Measurements from ENCODE around the gene NAXE. TPM values are rescaled to one million over a fixed set of nuclear protein-coding genes. Genes with fewer than 3 reads are reported as not detected.

NAXE gene
- polyA plus RNA-seq, 1 donor from 2014 or later, result 95.7 TPM

DNA sequence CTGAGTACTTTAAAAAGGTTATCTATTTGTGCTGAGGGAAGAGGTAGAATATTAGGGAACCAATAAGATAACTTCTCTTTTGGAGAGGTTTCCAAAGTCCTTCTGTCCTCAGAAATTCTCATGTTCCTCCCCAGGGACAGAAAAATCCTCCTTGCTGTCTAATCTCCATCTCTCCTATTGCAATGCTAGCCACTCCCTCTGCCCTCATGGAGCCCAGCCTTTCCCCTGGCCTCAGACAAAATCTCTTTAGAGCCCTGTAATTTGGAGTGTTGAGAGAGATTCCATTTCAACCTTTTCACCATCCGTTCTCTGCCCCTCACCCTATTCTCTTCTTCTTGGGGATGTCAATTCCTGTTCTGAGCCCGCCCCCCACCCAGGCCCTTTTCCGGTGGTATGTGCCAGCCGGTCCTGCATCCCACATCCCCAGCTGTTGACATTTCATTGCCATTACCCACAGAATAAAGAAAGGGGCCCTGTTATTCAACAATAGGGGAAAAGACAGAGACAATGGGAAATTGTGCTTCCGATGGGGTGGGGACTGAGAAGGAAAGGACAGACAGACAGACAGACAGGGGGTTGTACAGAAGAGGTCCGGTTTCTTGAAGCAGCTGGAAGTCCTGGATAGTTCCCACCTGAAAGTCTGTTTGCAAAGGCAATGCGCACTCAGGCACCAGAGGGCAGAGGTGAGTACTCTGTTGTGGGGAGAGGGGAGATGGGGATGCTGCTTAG lies 27.4 kb downstream of the NAXE start, which contains the start of gene HAPLN2:
Gene HAPLN2, plus strand, starts transcription at position 563 of the 729 bp plus-strand sequence. CDS start 4,076 bp downstream, outside the sequence.
- H2AFZ ChIP-seq (ENCODE audit: low read depth, low read length), result no peak within 1 kb of the TSS
- H3K9me3 ChIP-seq (ENCODE audit: low read length), result no peaks in the 10 kb centered on the region
- no peaks in the 10 kb centered on the region for H3K36me3 ChIP-seq (ENCODE audit: insufficient read depth, low read length)
- peaks cover 47% of the 10 kb centered on the region for H3K27me3 ChIP-seq (ENCODE audit: insufficient read depth, low read depth, low read length)
- H3F3A ChIP-seq (ENCODE audit: insufficient read depth, low read length, poor library complexity, severe bottlenecking), result no peaks in the 10 kb centered on the region
- TF ChIP-seq REST (IDR thresholded peaks at IDR 0.05; ENCODE audit: borderline replicate concordance) (no peak), POLR2AphosphoS5 (IDR thresholded peaks at IDR 0.05) (no peak), RAD21 (conservative IDR thresholded peaks at IDR 0.05) (peak; percentile 34), MXI1 (conservative IDR thresholded peaks at IDR 0.05; ENCODE audit: poor library complexity, severe bottlenecking) (no peak), TAF1 (IDR thresholded peaks at IDR 0.05; ENCODE audit: low read depth) (no peak), EP300 (conservative IDR thresholded peaks at IDR 0.05; ENCODE audit: poor library complexity, severe bottlenecking) (no peak), SMC3 (conservative IDR thresholded peaks at IDR 0.05; ENCODE audit: poor library complexity) (peak; percentile 63), EZH2 (IDR thresholded peaks at IDR 0.05; ENCODE audit: borderline replicate concordance, insufficient read depth, low read length, poor library complexity, severe bottlenecking) (no peak)
- TF ChIP-seq, protein P1, sequence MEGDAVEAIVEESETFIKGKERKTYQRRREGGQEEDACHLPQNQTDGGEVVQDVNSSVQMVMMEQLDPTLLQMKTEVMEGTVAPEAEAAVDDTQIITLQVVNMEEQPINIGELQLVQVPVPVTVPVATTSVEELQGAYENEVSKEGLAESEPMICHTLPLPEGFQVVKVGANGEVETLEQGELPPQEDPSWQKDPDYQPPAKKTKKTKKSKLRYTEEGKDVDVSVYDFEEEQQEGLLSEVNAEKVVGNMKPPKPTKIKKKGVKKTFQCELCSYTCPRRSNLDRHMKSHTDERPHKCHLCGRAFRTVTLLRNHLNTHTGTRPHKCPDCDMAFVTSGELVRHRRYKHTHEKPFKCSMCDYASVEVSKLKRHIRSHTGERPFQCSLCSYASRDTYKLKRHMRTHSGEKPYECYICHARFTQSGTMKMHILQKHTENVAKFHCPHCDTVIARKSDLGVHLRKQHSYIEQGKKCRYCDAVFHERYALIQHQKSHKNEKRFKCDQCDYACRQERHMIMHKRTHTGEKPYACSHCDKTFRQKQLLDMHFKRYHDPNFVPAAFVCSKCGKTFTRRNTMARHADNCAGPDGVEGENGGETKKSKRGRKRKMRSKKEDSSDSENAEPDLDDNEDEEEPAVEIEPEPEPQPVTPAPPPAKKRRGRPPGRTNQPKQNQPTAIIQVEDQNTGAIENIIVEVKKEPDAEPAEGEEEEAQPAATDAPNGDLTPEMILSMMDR (IDR thresholded peaks at IDR 0.05; ENCODE audit: poor library complexity, severe bottlenecking), result peak; percentile 61
- no peak within 1 kb of the TSS for H3K4me3 ChIP-seq (ENCODE audit: low read length)
- H3K9me2 ChIP-seq (ENCODE audit: insufficient read depth, low read length), result no peaks in the 10 kb centered on the region
- H3K27ac ChIP-seq (ENCODE audit: low read length), result no peak within 1 kb of the TSS
- no peaks in the 10 kb centered on the region for H3K79me2 ChIP-seq (replicated peaks; ENCODE audit: insufficient read depth, low read length)
- no peak within 1 kb of the TSS for H3K4me2 ChIP-seq (ENCODE audit: low read length)
- H4K20me1 ChIP-seq (ENCODE audit: insufficient read depth), result no peaks in the 10 kb centered on the region
- H3K9ac ChIP-seq (ENCODE audit: low read length), result no peak within 1 kb of the TSS

DNA sequence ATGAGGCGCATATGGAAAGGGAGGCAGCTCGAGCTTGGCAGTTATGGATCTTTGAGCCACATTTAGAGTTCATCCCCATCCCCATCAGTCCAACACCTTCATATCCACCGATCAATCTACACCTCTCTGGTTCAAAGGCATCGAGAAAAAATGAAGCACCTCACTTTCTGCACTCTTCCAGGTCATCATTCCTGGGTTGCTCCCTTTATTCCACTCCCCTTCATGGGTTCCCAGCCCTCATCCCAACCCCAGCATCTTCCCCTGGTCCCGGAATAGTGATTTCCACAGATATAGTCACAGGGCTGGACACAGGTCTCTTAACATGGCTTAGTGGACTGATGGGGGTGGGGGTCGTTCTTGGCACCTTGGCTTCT lies 28.0 kb downstream of the NAXE start:
- TF ChIP-seq SMC3 (conservative IDR thresholded peaks at IDR 0.05; ENCODE audit: poor library complexity), result no peak
- TF ChIP-seq, protein P1 (IDR thresholded peaks at IDR 0.05; ENCODE audit: poor library complexity, severe bottlenecking), result peak; percentile 5
- TF ChIP-seq EP300 (conservative IDR thresholded peaks at IDR 0.05; ENCODE audit: poor library complexity, severe bottlenecking), result no peak
- no peak for TF ChIP-seq TAF1 (IDR thresholded peaks at IDR 0.05; ENCODE audit: low read depth)
- TF ChIP-seq RAD21 (conservative IDR thresholded peaks at IDR 0.05), result no peak
- no peak for TF ChIP-seq MXI1 (conservative IDR thresholded peaks at IDR 0.05; ENCODE audit: poor library complexity, severe bottlenecking)
- no peak for TF ChIP-seq POLR2AphosphoS5 (IDR thresholded peaks at IDR 0.05)
- no peaks in the 10 kb centered on the region for H3F3A ChIP-seq (ENCODE audit: insufficient read depth, low read length, poor library complexity, severe bottlenecking)
- no peak overlapping the region for H2AFZ ChIP-seq (ENCODE audit: low read depth, low read length)
- no peaks in the 10 kb centered on the region for H3K79me2 ChIP-seq (replicated peaks; ENCODE audit: insufficient read depth, low read length)
- no peaks in the 10 kb centered on the region for H4K20me1 ChIP-seq (ENCODE audit: insufficient read depth)
- no peak overlapping the region for H3K9ac ChIP-seq (ENCODE audit: low read length)
- H3K36me3 ChIP-seq (ENCODE audit: insufficient read depth, low read length), result no peaks in the 10 kb centered on the region
- no peak overlapping the region for H3K27ac ChIP-seq (ENCODE audit: low read length)
- no peaks in the 10 kb centered on the region for H3K9me2 ChIP-seq (ENCODE audit: insufficient read depth, low read length)
- H3K4me2 ChIP-seq (ENCODE audit: low read length), result no peak overlapping the region
- H3K9me3 ChIP-seq (ENCODE audit: low read length), result no peaks in the 10 kb centered on the region
- H3K27me3 ChIP-seq (ENCODE audit: insufficient read depth, low read depth, low read length), result peaks cover 53% of the 10 kb centered on the region
- H3K4me3 ChIP-seq (ENCODE audit: low read length), result no peak overlapping the region

Measured in neural cell (in vitro differentiated cells).